ENCODE data around the gene RGMB.

GRCh38 chr5:98749046-98749445 lies 24.4 kb upstream of the RGMB start:
- TF ChIP-seq CTCF (IDR thresholded peaks at IDR 0.05) (no peak), POLR2A (IDR thresholded peaks at IDR 0.05) (no peak)

Data from ovary (tissue), 3 donors.